ENCODE results near the gene ZFP36L1.

Gene ZFP36L1

GRCh38 chr14:68762953-68763764 lies 29.7 kb downstream of the ZFP36L1 start:
- no peak for DNase-seq (ENCODE audit: low spot score)
- no peak for TF ChIP-seq CTCF (IDR thresholded peaks at IDR 0.05; ENCODE audit: extremely low read depth, insufficient read depth, missing control alignments)
- in situ Hi-C loops (cut with MboI; ENCODE audit: low pct_unique_long_range_greater_than_20kb, low sequenced_read_pairs, unreplicated experiment) = no loop called here

DNA sequence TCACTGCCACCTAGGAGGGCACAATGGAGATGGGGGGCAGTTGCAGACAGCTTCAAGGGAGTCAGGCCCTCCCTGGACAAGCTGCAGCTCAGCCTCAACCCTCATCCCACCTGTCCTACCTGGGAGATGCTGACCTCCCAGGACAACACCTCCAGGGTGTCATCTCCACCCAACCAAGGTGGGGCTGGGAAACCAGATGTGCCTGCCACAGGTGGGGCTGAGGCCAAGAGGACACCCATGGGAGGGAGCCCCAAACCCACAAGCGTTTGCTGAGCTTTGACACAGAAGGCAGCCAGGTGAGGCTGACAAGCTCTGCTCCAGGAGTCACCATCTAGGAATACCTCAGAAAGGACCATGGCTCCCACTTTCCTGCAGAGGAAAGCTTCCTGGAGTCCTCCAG lies 31.5 kb downstream of the ZFP36L1 start:
- TF ChIP-seq CTCF (IDR thresholded peaks at IDR 0.05; ENCODE audit: extremely low read depth, insufficient read depth, missing control alignments) = no peak
- DNase-seq (ENCODE audit: low spot score) = no peak
- in situ Hi-C loops (cut with MboI; ENCODE audit: low pct_unique_long_range_greater_than_20kb, low sequenced_read_pairs, unreplicated experiment) = no loop called here

GRCh38 chr14:68760761-68761160 lies 32.1 kb downstream of the ZFP36L1 start:
- TF ChIP-seq CTCF (IDR thresholded peaks at IDR 0.05; ENCODE audit: extremely low read depth, insufficient read depth, missing control alignments) = no peak
- no peak for DNase-seq (ENCODE audit: low spot score)
- in situ Hi-C loops (cut with MboI; ENCODE audit: low pct_unique_long_range_greater_than_20kb, low sequenced_read_pairs, unreplicated experiment) = no loop called here

GRCh38 chr14:68759937-68760336 lies 32.9 kb downstream of the ZFP36L1 start:
- TF ChIP-seq CTCF (IDR thresholded peaks at IDR 0.05; ENCODE audit: extremely low read depth, insufficient read depth, missing control alignments) = no peak
- in situ Hi-C loops (cut with MboI; ENCODE audit: low pct_unique_long_range_greater_than_20kb, low sequenced_read_pairs, unreplicated experiment) = no loop called here
- no peak for DNase-seq (ENCODE audit: low spot score)

DNA sequence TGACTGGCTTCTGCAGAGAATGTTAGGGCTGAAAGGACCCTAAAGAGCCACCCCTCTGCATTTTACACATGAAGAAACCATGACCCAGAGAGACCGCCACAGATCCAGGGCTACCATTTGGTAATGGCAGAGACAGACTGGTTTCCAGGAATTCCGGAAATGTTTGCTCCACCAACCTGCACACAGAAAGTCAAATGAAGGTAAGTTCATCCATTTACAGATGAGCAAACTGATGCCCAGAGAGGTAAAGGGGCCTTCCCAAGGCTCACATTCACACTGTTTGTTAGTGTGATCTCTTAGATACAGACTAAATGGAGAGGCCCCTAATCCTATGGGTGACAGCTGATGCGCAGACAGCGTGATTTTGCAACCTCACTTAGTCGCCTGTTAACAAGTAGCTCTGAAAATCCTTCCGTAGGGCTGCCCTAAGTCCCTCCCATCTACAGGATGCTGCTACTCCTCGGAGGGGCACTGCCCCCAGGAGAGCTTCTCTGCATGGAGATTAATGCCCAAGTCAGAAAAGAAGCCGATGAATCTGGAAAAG lies 33.8 kb downstream of the ZFP36L1 start:
- in situ Hi-C loops (cut with MboI; ENCODE audit: low pct_unique_long_range_greater_than_20kb, low sequenced_read_pairs, unreplicated experiment) = no loop called here
- no peak for TF ChIP-seq CTCF (IDR thresholded peaks at IDR 0.05; ENCODE audit: extremely low read depth, insufficient read depth, missing control alignments)
- DNase-seq (ENCODE audit: low spot score) = no peak

DNA sequence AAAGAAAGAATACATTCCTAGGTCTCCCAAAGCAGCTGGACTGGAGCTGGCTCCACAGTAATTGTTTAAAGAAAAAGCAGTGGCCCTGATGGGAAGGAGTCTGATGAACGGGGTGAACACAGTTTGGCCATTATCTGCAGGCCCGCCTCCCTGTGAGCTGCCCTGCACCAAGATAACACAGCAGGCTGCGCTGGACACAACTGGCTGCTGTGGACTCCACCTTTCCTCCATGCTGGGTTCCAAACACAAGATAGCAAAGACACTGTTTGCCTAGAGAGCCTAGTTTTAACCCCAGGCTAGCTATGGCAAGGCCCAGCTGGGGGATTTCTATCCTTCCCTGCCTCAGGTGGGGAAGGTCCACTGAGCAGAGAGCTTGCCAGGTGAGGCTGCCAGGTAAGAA lies 34.6 kb downstream of the ZFP36L1 start:
- in situ Hi-C loops (cut with MboI; ENCODE audit: low pct_unique_long_range_greater_than_20kb, low sequenced_read_pairs, unreplicated experiment) = no loop called here
- DNase-seq (ENCODE audit: low spot score) = no peak
- TF ChIP-seq CTCF (IDR thresholded peaks at IDR 0.05; ENCODE audit: extremely low read depth, insufficient read depth, missing control alignments) = no peak

All from GM13977 (cell line).